H9 (cell line): Measurements from ENCODE around the gene VIPR1. TPM values are rescaled to one million over a fixed set of nuclear protein-coding genes. Genes with fewer than 3 reads are reported as not detected.

Experiments used
- DNase-seq: peaks from one replicate; pipeline ENCODE4 v3.0.0-alpha.2; 2017
- H2AFZ ChIP-seq: one replicate; pipeline ENCODE4 v1.6.1; 2013; ENCODE audit warnings: mild to moderate bottlenecking, low read length, control low read depth, moderate library complexity
- H2AK5ac ChIP-seq: 2 replicates; pipeline ENCODE4 v1.6.1; 2013; ENCODE audit warnings: low read length, control low read depth, mixed read lengths; ENCODE audit not compliant: insufficient read length
- H2BK120ac ChIP-seq: one replicate; pipeline ENCODE4 v1.6.1; 2013; ENCODE audit warnings: low read depth, mild to moderate bottlenecking, low read length, control low read depth, inconsistent platforms; ENCODE audit not compliant: poor library complexity, severe bottlenecking
- H2BK12ac ChIP-seq: 2 replicates; pipeline ENCODE4 v1.6.1; 2013; ENCODE audit warnings: low read length, control low read depth, mixed read lengths, low read depth; ENCODE audit not compliant: insufficient read length
- H2BK15ac ChIP-seq: 2 replicates; pipeline ENCODE4 v1.6.1; 2013; ENCODE audit warnings: low read depth, low read length, control low read depth
- H2BK20ac ChIP-seq: one replicate; pipeline ENCODE4 v1.6.1; 2013; ENCODE audit warnings: low read depth, mild to moderate bottlenecking, low read length, control low read depth, inconsistent platforms; ENCODE audit not compliant: poor library complexity, severe bottlenecking
- H2BK5ac ChIP-seq: 2 replicates; pipeline ENCODE4 v1.6.1; 2013; ENCODE audit warnings: low read length, control low read depth, mixed read lengths; ENCODE audit not compliant: insufficient read length
- H3K14ac ChIP-seq: 2 replicates; pipeline ENCODE4 v1.6.1; 2013; ENCODE audit warnings: low read length, control low read depth; ENCODE audit not compliant: insufficient read depth
- H3K18ac ChIP-seq: 2 replicates; pipeline ENCODE4 v1.6.1; 2013; ENCODE audit warnings: low read depth, mild to moderate bottlenecking, mixed read lengths, low read length, control low read depth; ENCODE audit not compliant: insufficient read length
- H3K23ac ChIP-seq: 2 replicates; pipeline ENCODE4 v1.6.1; 2013; ENCODE audit warnings: low read length, control low read depth, mixed read lengths, low read depth; ENCODE audit not compliant: insufficient read length
- H3K23me2 ChIP-seq: 2 replicates; pipeline ENCODE4 v1.6.1; 2013; ENCODE audit warnings: low read depth, mild to moderate bottlenecking, mixed read lengths, low read length, control low read depth; ENCODE audit not compliant: insufficient read length, poor library complexity, severe bottlenecking
- H3K27ac ChIP-seq: 2 replicates; pipeline ENCODE4 v1.5.1; 2013; ENCODE audit warnings: low read length, control low read depth, mixed read lengths, low read depth; ENCODE audit not compliant: insufficient read length
- H3K27me3 ChIP-seq: 2 replicates; pipeline ENCODE4 v1.6.1; 2013; ENCODE audit warnings: low read length, control low read depth, inconsistent platforms; ENCODE audit not compliant: insufficient read depth
- H3K4ac ChIP-seq: 2 replicates; pipeline ENCODE4 v1.6.1; 2013; ENCODE audit warnings: low read depth, mild to moderate bottlenecking, control low read depth, inconsistent platforms, low read length, moderate library complexity
- H3K4me1 ChIP-seq: 2 replicates; pipeline ENCODE4 v1.6.1; 2013; ENCODE audit warnings: low read length, control low read depth, inconsistent platforms; ENCODE audit not compliant: insufficient read depth
- H3K4me2 ChIP-seq: 2 replicates; pipeline ENCODE4 v1.6.1; 2013; ENCODE audit warnings: low read length, control low read depth, mixed read lengths; ENCODE audit not compliant: insufficient read length, insufficient read depth
- H3K56ac ChIP-seq: 2 replicates; pipeline ENCODE4 v1.6.1; 2013; ENCODE audit warnings: low read depth, mild to moderate bottlenecking, mixed read lengths, low read length, control low read depth; ENCODE audit not compliant: insufficient read length
- H3K79me1 ChIP-seq: 2 replicates; pipeline ENCODE4 v1.6.1; 2013; ENCODE audit warnings: low read depth, mild to moderate bottlenecking, moderate library complexity, low read length, control low read depth, inconsistent platforms; ENCODE audit not compliant: insufficient read depth, poor library complexity, severe bottlenecking
- H3K79me2 ChIP-seq: 2 replicates; pipeline ENCODE4 v1.6.1; 2013; ENCODE audit warnings: low read length, control low read depth, inconsistent platforms; ENCODE audit not compliant: insufficient read depth
- H3K9ac ChIP-seq: 2 replicates; pipeline ENCODE4 v1.6.1; 2013; ENCODE audit warnings: low read length, control low read depth, mixed read lengths; ENCODE audit not compliant: insufficient read length; ENCODE audit errors: extremely low read depth
- H3K9me3 ChIP-seq: one replicate; pipeline ENCODE4 v1.6.1; 2013; ENCODE audit warnings: low read depth, low read length, inconsistent platforms; ENCODE audit not compliant: control insufficient read depth
- H3T11ph ChIP-seq: one replicate; pipeline ENCODE4 v1.6.1; 2013; ENCODE audit warnings: mild to moderate bottlenecking, low read length, control low read depth, inconsistent platforms
- H4K20me1 ChIP-seq: one replicate; pipeline ENCODE4 v1.6.1; 2013; ENCODE audit not compliant: control insufficient read depth, insufficient read length, insufficient read depth
- H4K5ac ChIP-seq: 2 replicates; pipeline ENCODE4 v1.6.1; 2013; ENCODE audit warnings: low read depth, mild to moderate bottlenecking, mixed read lengths, low read length, control low read depth; ENCODE audit not compliant: insufficient read length
- H4K8ac ChIP-seq: replicated peaks from 2 replicates; pipeline ENCODE4 v1.6.1; 2013; ENCODE audit warnings: low read length, control low read depth, mixed read lengths, low read depth; ENCODE audit not compliant: insufficient read length
- H4K91ac ChIP-seq: 2 replicates; pipeline ENCODE4 v1.6.1; 2013; ENCODE audit warnings: low read depth, mild to moderate bottlenecking, moderate library complexity, mixed read lengths, low read length, control low read depth; ENCODE audit not compliant: insufficient read length
- H3K27ac Mint-ChIP-seq, 3 experiments: 2 replicates in 2 of 3; 3 replicates in 1 of 3; pipeline ENCODE4 v1.8.0; 2020 to 2021; ENCODE audit warnings: mixed read lengths in 3 of 3, mild to moderate bottlenecking in 1 of 3, moderate library complexity in 1 of 3
- H3K27me3 Mint-ChIP-seq: 2 replicates; pipeline ENCODE4 v1.8.0; 2021; ENCODE audit warnings: low read depth, mild to moderate bottlenecking, moderate library complexity, mixed read lengths
- H3K36me3 Mint-ChIP-seq, 3 experiments: 2 replicates in 2 of 3; 3 replicates in 1 of 3; pipeline ENCODE4 v1.8.0; 2020 to 2021; ENCODE audit warnings: low read depth in 3 of 3, mixed read lengths in 3 of 3; ENCODE audit not compliant: insufficient read depth in 1 of 3
- H3K4me1 Mint-ChIP-seq, 2 experiments: 2 replicates each; pipeline ENCODE4 v1.8.0; 2020; ENCODE audit warnings: mixed read lengths in 2 of 2
- H3K4me3 Mint-ChIP-seq, 2 experiments: 2 replicates in 1 of 2; 3 replicates in 1 of 2; pipeline ENCODE4 v1.8.0; 2020 to 2021; ENCODE audit warnings: mild to moderate bottlenecking in 2 of 2, mixed read lengths in 2 of 2, moderate library complexity in 1 of 2
- H3K9me3 Mint-ChIP-seq, 2 experiments: 2 replicates in 1 of 2; 3 replicates in 1 of 2; pipeline ENCODE4 v1.8.0; 2020; ENCODE audit warnings: mild to moderate bottlenecking in 2 of 2, mixed read lengths in 2 of 2, moderate library complexity in 1 of 2
- CTCF ChIP-seq: fragments of 200-600 bp; sonication (generic); conservative IDR thresholded peaks from 3 replicates; pipeline ENCODE4 v1.8.0; 2021; ENCODE audit warnings: antibody characterized with exemption, mild to moderate bottlenecking
- WGBS: extraction: QIAGEN DNeasy Blood & Tissue Kit; methylation state at CpG from one replicate; pipeline ENCODE4 v1.1.7; 2013; ENCODE audit warnings: missing lambda C conversion rate, low lambda C conversion rate, mixed read lengths; ENCODE audit not compliant: insufficient read length; ENCODE audit errors: extremely low coverage; 5-methylcytosine and 5-hydroxymethylcytosine counted together
- total RNA-seq: library from RNA; stranded (reverse); gene quantifications from 2 replicates; pipeline ENCODE4 v1.2.1, GENCODE V29; 2021

VIPR1 gene
- total RNA-seq, 1 experiment from 2014 or later = 6.5 TPM

DNA sequence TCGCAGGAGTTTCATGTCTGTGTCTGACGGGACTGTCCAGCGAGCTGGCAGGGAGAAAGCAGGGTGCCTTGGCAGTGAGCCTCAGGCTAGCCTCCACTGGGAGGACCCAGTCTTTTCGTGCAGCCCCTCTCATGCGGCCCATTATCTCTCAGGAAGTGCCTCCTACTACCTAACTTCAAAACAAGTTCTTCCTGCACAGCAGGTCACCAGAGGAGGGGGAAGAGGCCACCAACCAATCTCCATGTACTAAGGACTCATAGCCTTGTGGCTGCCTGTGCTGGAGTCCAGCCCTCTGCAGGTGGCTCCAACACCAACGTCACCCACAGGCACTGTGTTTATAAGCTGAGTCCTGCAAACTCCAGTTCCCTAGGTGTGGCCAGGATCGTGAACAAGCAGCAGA, 4.8 kb downstream of the VIPR1 start:
- TF ChIP-seq CTCF = no peak
- H3K18ac ChIP-seq = no peak overlapping the region
- H3K23me2 ChIP-seq = peaks cover 3% of the 10 kb centered on the region
- H4K8ac ChIP-seq = no peak overlapping the region
- no peaks in the 10 kb centered on the region; a peak in 1 of 7 replicates for H3K36me3 Mint-ChIP-seq
- peaks cover 9% of the 10 kb centered on the region; the same call in 1 of the 2 replicates for H3K27me3 ChIP-seq
- no peak overlapping the region for H3K9ac ChIP-seq
- no peak overlapping the region for H2BK5ac ChIP-seq
- H3T11ph ChIP-seq = no peak overlapping the region
- H2BK120ac ChIP-seq = no peak overlapping the region
- H3K56ac ChIP-seq = no peak overlapping the region
- no peak overlapping the region for H4K5ac ChIP-seq
- no peak overlapping the region for H3K23ac ChIP-seq
- no peak overlapping the region for H3K27ac Mint-ChIP-seq
- no peak overlapping the region for H2AK5ac ChIP-seq
- peaks cover 26% of the 10 kb centered on the region for H3K27me3 Mint-ChIP-seq
- no peak overlapping the region for H2BK12ac ChIP-seq
- H3K4me1 Mint-ChIP-seq = peaks cover 29 to 36% of the 10 kb centered on the region in 2 experiments
- H3K14ac ChIP-seq = no peak overlapping the region; the same call in 1 of the 2 replicates
- peak; percentile 61 for DNase-seq
- H3K4me1 ChIP-seq = peaks cover 7% of the 10 kb centered on the region; the same call in 1 of the 2 replicates
- no peaks in the 10 kb centered on the region for H4K20me1 ChIP-seq
- no peaks in the 10 kb centered on the region for H3K9me3 Mint-ChIP-seq
- H2BK20ac ChIP-seq = no peak overlapping the region
- no peaks in the 10 kb centered on the region for H3K9me3 ChIP-seq
- no peak overlapping the region for H3K4me3 Mint-ChIP-seq
- no peak overlapping the region for H2AFZ ChIP-seq
- no peaks in the 10 kb centered on the region for H3K79me1 ChIP-seq
- H2BK15ac ChIP-seq = no peak overlapping the region; the same call in 1 of the 2 replicates
- no peak overlapping the region for H3K4me2 ChIP-seq
- H3K27ac ChIP-seq = no peak overlapping the region
- H3K4ac ChIP-seq = no peak overlapping the region
- H3K79me2 ChIP-seq = no peaks in the 10 kb centered on the region
- no CpG with 5 or more reads among the region's 7 CpGs for WGBS
- no peak overlapping the region for H4K91ac ChIP-seq
